GM23338 (cell line): ENCODE measurements around the gene IPO7. TPM values are rescaled to one million over a fixed set of nuclear protein-coding genes. Genes with fewer than 3 reads are reported as not detected.
A peak's percentile ranks its signal among the peaks of the same experiment; 100 is the strongest.

Experiments used
- ATAC-seq: fragments of 200-7000 bp; cut with Tn5 transposase; 3 replicates; pipeline ENCODE4 v1.9.1; 2020
- DNase-seq: peaks from one replicate; pipeline ENCODE4 v3.0.0-alpha.2; 2015; ENCODE audit warnings: low spot score
- H2AFZ ChIP-seq: fragments of 200-600 bp; sonication (generic); 2 replicates; pipeline ENCODE4 v1.8.0; 2016; ENCODE audit warnings: antibody characterized with exemption, mild to moderate bottlenecking, moderate library complexity
- H3F3A ChIP-seq: fragments of 200-600 bp; sonication (generic); replicated peaks from 2 replicates; pipeline ENCODE4 v1.8.0; 2017; ENCODE audit warnings: antibody characterized with exemption, mixed run types, low read depth
- H3K27ac ChIP-seq: fragments of 200-600 bp; sonication (generic); 2 replicates; pipeline ENCODE4 v1.6.1; 2016; ENCODE audit warnings: low read depth
- H3K27me3 ChIP-seq: fragments of 200-600 bp; sonication (generic); 2 replicates; pipeline ENCODE4 v1.8.0; 2016; ENCODE audit warnings: mild to moderate bottlenecking, mixed run types, moderate library complexity; ENCODE audit not compliant: insufficient read depth
- H3K36me3 ChIP-seq: fragments of 200-600 bp; sonication (generic); 2 replicates; pipeline ENCODE4 v1.8.0; 2016; ENCODE audit warnings: mild to moderate bottlenecking; ENCODE audit not compliant: insufficient read depth
- H3K4me1 ChIP-seq: fragments of 200-600 bp; sonication (generic); 2 replicates; pipeline ENCODE4 v1.8.0; 2016; ENCODE audit warnings: mild to moderate bottlenecking, moderate library complexity; ENCODE audit not compliant: insufficient read depth
- H3K4me2 ChIP-seq: fragments of 200-600 bp; sonication (generic); 2 replicates; pipeline ENCODE4 v1.7.1; 2017; ENCODE audit warnings: mixed run types
- H3K4me3 ChIP-seq: fragments of 200-600 bp; sonication (generic); 2 replicates; pipeline ENCODE4 v1.6.1; 2016; ENCODE audit warnings: mixed run types
- H3K79me2 ChIP-seq: fragments of 200-600 bp; sonication (generic); replicated peaks from 2 replicates; pipeline ENCODE4 v1.8.0; 2017; ENCODE audit warnings: mild to moderate bottlenecking; ENCODE audit not compliant: insufficient read depth
- H3K9me2 ChIP-seq: fragments of 200-600 bp; sonication (generic); 2 replicates; pipeline ENCODE4 v1.8.0; 2017; ENCODE audit not compliant: insufficient read depth
- H4K20me1 ChIP-seq: fragments of 200-600 bp; sonication (generic); replicated peaks from 2 replicates; pipeline ENCODE4 v1.8.0; 2017; ENCODE audit warnings: mild to moderate bottlenecking; ENCODE audit not compliant: insufficient read depth
- H3K27ac Mint-ChIP-seq: 2 replicates; pipeline ENCODE4 v1.8.0; 2020; ENCODE audit warnings: inconsistent platforms, mild to moderate bottlenecking, moderate library complexity, mixed read lengths
- H3K27me3 Mint-ChIP-seq: 3 replicates; pipeline ENCODE4 v1.8.0; 2022; ENCODE audit warnings: low read depth, mild to moderate bottlenecking, moderate library complexity, mixed read lengths, inconsistent platforms; ENCODE audit not compliant: insufficient read depth, poor library complexity
- H3K36me3 Mint-ChIP-seq: 3 replicates; pipeline ENCODE4 v1.8.0; 2021; ENCODE audit warnings: low read depth, mild to moderate bottlenecking, inconsistent platforms, moderate library complexity, mixed read lengths
- H3K4me1 Mint-ChIP-seq: 3 replicates; pipeline ENCODE4 v1.8.0; 2020; ENCODE audit warnings: mild to moderate bottlenecking, inconsistent platforms, mixed read lengths
- H3K4me3 Mint-ChIP-seq: 3 replicates; pipeline ENCODE4 v1.8.0; 2021; ENCODE audit warnings: moderate library complexity, mild to moderate bottlenecking, inconsistent platforms, mixed read lengths
- H3K9me3 Mint-ChIP-seq: 3 replicates; pipeline ENCODE4 v1.8.0; 2020; ENCODE audit warnings: moderate library complexity, mild to moderate bottlenecking, inconsistent platforms, mixed read lengths
- CREB1 ChIP-seq: fragments of 250-450 bp; sonication (Bioruptor Pico); IDR thresholded peaks from 2 replicates; pipeline ENCODE4 v1.5.0; 2020; ENCODE audit warnings: low read depth, mild to moderate bottlenecking, moderate library complexity
- ETS1 ChIP-seq: IDR thresholded peaks from 2 replicates; pipeline ENCODE4 v1.6.1; 2016; ENCODE audit warnings: antibody characterized with exemption
- EZH2 ChIP-seq: fragments of 200-600 bp; sonication (generic); IDR thresholded peaks from one replicate; pipeline ENCODE4 v1.8.0; 2017; ENCODE audit warnings: antibody characterized with exemption, mild to moderate bottlenecking, low read depth; ENCODE audit not compliant: unreplicated experiment
- EZH2phosphoT487 ChIP-seq: fragments of 200-600 bp; sonication (generic); IDR thresholded peaks from one replicate; pipeline ENCODE4 v1.8.1; 2018; ENCODE audit warnings: antibody characterized with exemption; ENCODE audit not compliant: unreplicated experiment
- ZNF114 ChIP-seq: fragments of 250-450 bp; sonication (Bioruptor Pico); IDR thresholded peaks from 2 replicates; pipeline ENCODE4 v1.5.0; 2020; ENCODE audit warnings: mild to moderate bottlenecking, moderate library complexity
- ZNF331 ChIP-seq: fragments of 250-450 bp; sonication (Bioruptor Pico); IDR thresholded peaks from 2 replicates; pipeline ENCODE4 v1.5.0; 2020; ENCODE audit warnings: low read depth, mild to moderate bottlenecking, moderate library complexity
- ZNF462 ChIP-seq: fragments of 250-450 bp; sonication (Bioruptor Pico); IDR thresholded peaks from 2 replicates; pipeline ENCODE4 v1.5.0; 2020; ENCODE audit warnings: mild to moderate bottlenecking, moderate library complexity
- polyA plus RNA-seq: library from polyadenylated mRNA; unstranded; fragments of >200 nt; fragmentation: Nextera tagmentation; extraction: Ambion mirVana; gene quantifications from 2 replicates; pipeline ENCODE4 v1.2.1, GENCODE V29; 2016
- total RNA-seq: library from RNA; depleted of rRNA; stranded (reverse); fragments of >200 nt; shearing (Covaris generic); gene quantifications from 2 replicates; pipeline ENCODE4 v1.2.3, GENCODE V29; 2014
- TF ChIP-seq, protein P1 (sequence below), 2 experiments: fragments of 200-600 bp in 1 of 2; sonication (generic) in 1 of 2; conservative IDR thresholded peaks; 2 replicates each; pipeline versions ENCODE4 v1.5.1 to v1.6.1; 2016 to 2017; ENCODE audit warnings: antibody characterized with exemption in 2 of 2, low read depth in 2 of 2, mild to moderate bottlenecking in 2 of 2, moderate library complexity in 1 of 2

Gene IPO7
- total and polyA plus RNA-seq, 2 experiments from 2014 or later: 56.1 to 271 TPM

DNA sequence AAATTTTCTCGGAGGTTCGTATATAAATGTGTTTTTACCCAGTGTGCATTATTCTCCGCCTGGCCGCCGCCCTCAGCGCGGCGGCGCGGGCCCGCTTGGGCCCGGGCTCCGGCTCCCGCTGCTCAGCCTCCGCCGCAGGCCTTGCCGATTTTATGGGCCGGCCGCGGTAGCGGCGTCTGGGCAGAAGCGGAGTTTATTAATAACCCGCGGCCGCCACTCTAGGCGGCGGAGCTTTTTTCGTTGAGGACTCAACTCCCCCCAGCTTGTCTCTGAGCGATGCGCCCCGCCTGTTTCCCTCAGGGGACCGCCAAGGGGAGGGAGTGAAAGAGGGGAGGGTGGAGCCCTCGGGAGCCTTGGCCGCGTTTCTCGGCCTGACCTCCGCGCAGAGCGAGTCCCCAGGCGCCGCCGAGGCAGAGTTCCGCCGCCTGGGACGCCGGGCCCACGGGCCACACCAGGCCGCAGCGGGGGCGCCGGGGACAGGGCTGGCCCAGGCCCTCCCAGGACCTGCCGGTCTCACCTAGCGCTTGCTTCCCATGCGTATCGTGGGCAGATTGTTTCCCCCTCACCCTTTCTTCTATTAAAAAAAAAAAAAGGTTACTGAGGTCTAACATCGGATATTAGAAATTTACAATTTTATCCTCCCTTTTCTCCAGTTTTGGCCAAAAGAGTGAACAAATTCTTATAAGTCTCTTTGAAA lies 76.8 kb downstream of the IPO7 start:
- DNase-seq: peak; percentile 82
- no peaks in the 10 kb centered on the region for H3K9me3 Mint-ChIP-seq
- no peaks in the 10 kb centered on the region for H4K20me1 ChIP-seq
- H3K27me3 ChIP-seq: no peaks in the 10 kb centered on the region
- H3K27ac ChIP-seq: peak overlapping the region; percentile 99
- H3K4me1 Mint-ChIP-seq: peaks cover 12% of the 10 kb centered on the region; the same call in 2 of the 3 replicates
- peaks cover 63% of the 10 kb centered on the region for H3K79me2 ChIP-seq
- H3K9me2 ChIP-seq: no peaks in the 10 kb centered on the region
- peak overlapping the region; percentile 99 for H3K4me3 Mint-ChIP-seq
- peaks cover 5% of the 10 kb centered on the region for H3K27me3 Mint-ChIP-seq
- H3K36me3 Mint-ChIP-seq: peaks cover 8% of the 10 kb centered on the region; the same call in 2 of the 3 replicates
- H3K36me3 ChIP-seq: no peaks in the 10 kb centered on the region
- no peak overlapping the region for H2AFZ ChIP-seq
- peak overlapping the region; percentile 94 for H3K27ac Mint-ChIP-seq
- peak overlapping the region; percentile 83 for H3K4me2 ChIP-seq
- ATAC-seq: peak; percentile 62
- TF ChIP-seq ZNF114 (CRISPR knock-in tag) (peak; percentile 58; the same call in 1 of the 2 replicates), ZNF331 (CRISPR knock-in tag) (no peak)
- peak overlapping the region; percentile 72 for H3K4me3 ChIP-seq
- 0 out of 2 replicates have a peak, but pooled peaks cover 3% of the 10 kb centered on the region for H3K4me1 ChIP-seq
- no peaks in the 10 kb centered on the region for H3F3A ChIP-seq

GRCh38 chr11:9461760-9462134 lies 77.3 kb downstream of the IPO7 start:
- peaks cover 8% of the 10 kb centered on the region; the same call in 2 of the 3 replicates for H3K36me3 Mint-ChIP-seq
- DNase-seq: no peak
- TF ChIP-seq, protein P1, sequence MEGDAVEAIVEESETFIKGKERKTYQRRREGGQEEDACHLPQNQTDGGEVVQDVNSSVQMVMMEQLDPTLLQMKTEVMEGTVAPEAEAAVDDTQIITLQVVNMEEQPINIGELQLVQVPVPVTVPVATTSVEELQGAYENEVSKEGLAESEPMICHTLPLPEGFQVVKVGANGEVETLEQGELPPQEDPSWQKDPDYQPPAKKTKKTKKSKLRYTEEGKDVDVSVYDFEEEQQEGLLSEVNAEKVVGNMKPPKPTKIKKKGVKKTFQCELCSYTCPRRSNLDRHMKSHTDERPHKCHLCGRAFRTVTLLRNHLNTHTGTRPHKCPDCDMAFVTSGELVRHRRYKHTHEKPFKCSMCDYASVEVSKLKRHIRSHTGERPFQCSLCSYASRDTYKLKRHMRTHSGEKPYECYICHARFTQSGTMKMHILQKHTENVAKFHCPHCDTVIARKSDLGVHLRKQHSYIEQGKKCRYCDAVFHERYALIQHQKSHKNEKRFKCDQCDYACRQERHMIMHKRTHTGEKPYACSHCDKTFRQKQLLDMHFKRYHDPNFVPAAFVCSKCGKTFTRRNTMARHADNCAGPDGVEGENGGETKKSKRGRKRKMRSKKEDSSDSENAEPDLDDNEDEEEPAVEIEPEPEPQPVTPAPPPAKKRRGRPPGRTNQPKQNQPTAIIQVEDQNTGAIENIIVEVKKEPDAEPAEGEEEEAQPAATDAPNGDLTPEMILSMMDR (conservative IDR thresholded peaks at IDR 0.05; ENCODE audit: low read depth in 2 of 2): no peak
- TF ChIP-seq CREB1 (CRISPR knock-in tag) (no peak), EZH2 (no peak), EZH2phosphoT487 (no peak), ZNF462 (CRISPR knock-in tag) (no peak), ETS1 (no peak)

More at GRCh38 chr11:9461760-9462134, 77.3 kb downstream of the IPO7 start:
- H2AFZ ChIP-seq: no peak overlapping the region
- H3K4me3 ChIP-seq: peak overlapping the region; percentile 72
- H3K9me2 ChIP-seq: no peaks in the 10 kb centered on the region
- H3K27ac ChIP-seq: peak overlapping the region; percentile 99
- Mint-ChIP-seq H3K4me1 (peaks cover 12% of the 10 kb centered on the region; the same call in 2 of the 3 replicates), H3K9me3 (no peaks in the 10 kb centered on the region), H3K4me3 (peak overlapping the region; percentile 99), H3K27me3 (peaks cover 7% of the 10 kb centered on the region), H3K27ac (peak overlapping the region; percentile 89)
- H3K4me2 ChIP-seq: peak overlapping the region; percentile 83
- no peaks in the 10 kb centered on the region for H3F3A ChIP-seq
- H4K20me1 ChIP-seq: no peaks in the 10 kb centered on the region
- peaks cover 68% of the 10 kb centered on the region for H3K79me2 ChIP-seq
- H3K4me1 ChIP-seq: 0 out of 2 replicates have a peak, but pooled peaks cover 3% of the 10 kb centered on the region
- no peak for ATAC-seq
- H3K36me3 ChIP-seq: no peaks in the 10 kb centered on the region
- H3K27me3 ChIP-seq: no peaks in the 10 kb centered on the region
